Activated CD4-positive, CD25-positive, alpha-beta regulatory T cell (primary cell): Measurements from ENCODE around the gene SHISA5.
A peak's percentile ranks its signal among the peaks of the same experiment; 100 is the strongest.
"Not testable (repeated sequence)": the region's sequence is repeated elsewhere in the genome, so short reads cannot be mapped to it uniquely, and the experiment has no call there.

Experiments used
- DNase-seq, 4 experiments: peaks; one replicate each; lab custom pipeline; 2025; lab: John Stamatoyannopoulos, UW

Gene SHISA5, protein sequence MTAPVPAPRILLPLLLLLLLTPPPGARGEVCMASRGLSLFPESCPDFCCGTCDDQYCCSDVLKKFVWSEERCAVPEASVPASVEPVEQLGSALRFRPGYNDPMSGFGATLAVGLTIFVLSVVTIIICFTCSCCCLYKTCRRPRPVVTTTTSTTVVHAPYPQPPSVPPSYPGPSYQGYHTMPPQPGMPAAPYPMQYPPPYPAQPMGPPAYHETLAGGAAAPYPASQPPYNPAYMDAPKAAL

DNA sequence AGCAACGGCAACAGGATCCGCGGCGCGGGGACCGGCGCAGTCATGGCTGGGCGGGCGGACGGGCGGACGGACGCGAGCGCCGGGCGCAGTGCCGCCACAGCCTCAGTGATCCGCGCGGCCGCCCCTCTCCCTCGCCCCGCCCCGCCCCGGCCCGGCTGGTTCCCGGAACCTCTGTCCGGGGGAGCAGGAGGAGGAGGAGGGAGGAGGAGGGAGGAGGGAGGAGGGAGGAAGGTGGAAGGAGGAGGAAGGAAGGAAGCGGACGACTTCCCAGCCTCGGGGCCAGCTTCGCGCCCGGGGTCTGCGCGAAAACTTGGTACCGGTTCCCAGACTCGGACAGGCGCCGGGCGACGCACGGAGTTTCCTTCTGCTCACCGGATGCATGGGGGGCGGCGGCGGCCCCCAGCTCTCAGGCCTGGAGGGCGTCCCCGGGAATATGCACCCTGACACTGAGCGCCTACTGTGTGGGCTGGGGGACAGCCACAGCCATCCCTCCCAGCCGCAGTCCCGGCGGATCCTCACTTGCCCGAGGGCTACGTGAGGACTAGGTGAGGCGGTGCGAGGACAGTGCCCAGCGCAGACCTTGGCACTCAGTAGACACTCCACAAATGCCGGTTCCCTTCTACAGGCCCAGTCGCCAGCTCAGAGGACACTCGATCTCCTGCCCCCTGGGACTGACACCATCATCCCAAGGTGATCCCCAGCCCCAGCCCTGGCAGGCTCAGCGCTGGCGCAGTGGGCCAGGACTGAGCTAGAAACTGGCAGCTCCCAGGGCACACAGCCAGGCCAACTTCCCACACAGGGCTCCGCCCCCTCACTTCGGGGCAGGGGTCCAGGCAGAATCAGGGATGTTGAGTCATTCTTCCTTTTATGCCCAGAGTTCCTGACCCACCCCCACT is at the start of gene SHISA5:
SHISA5 (minus strand) TSS at position 124 of the 896 bp plus-strand sequence; CDS start at position 44, 80 bp downstream.
- peak; percentile 21 to 49 (median 32) for DNase-seq

DNA sequence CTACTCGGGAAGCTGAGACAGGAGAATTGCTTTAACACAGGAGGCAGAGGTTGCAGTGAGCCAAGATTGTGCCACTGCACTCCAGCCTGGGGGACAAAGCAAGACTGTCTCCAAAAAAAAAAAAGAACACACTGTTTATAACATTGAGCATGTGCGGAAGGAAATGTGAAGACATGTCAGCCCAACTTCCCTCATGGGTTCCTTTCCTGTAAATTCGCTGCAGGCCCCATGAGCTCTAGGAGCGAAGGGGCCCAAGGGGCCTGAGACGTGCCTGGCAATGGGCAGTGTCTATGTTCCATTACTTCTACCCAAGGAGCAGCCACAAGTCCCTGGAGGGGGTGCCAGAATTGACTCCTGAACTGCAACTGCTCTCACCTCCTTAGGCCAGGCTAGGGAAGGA is 49.4 kb upstream of the SHISA5 start:
- DNase-seq = no peak

DNA sequence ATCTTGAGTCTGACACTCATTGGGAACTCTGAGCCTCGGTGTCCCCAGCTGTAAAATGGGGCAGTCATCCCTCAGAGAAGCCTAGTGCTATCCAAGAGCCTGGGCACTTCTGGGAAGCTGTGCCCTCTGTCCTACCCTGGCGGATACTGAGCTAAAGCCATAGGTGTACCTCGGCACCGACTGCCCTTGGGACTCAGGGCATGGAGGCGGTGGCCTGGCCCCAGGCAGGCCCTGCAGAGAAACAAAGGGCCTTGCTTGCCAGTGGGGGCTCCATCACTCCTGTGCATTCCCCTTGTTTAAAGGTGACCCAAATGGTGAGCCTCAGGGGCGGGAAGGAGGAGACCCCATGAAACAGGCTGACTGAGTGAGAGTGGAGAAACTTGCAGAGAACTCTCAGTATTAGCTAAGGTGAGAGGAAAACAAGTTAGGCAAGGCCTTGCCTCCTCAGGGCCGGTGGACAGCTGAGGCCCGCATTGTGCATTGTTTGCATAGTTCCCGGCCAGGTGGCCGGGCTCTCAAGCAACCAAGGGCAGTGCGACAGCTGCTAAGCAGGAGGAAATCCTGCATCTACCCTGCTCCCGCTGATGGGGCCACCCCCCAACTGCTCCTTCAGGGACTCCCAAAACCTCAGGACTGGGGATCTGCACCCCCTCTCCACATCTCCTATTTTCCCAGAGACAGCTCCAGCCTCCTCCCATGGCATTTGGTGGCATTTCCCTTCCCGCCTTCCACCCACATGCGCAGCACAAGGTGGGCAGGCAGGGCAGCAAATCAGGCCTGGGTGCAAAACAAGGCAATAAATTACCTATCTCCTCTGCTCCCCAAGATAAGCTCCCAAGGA is 48.4 kb upstream of the SHISA5 start:
- no peak for DNase-seq

DNA sequence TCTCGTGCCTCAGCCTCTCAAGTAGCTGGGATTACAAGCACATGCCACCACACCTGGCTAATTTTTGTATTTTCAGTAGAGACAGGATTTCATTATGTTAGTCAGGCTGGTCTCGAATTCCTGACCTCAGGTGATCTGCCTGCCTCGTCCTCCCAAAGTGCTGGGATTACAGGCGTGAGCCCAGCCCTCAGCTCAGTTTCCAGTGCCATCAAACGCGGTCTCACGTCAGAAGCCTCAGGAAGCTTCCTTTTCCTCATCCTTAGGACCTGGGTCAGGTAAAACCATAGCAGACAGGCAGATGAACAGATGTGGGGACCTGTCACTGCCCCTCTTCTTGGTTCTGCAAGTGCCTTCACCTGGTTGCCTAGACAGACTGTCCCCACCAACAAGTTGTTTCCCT is 47.7 kb upstream of the SHISA5 start:
- DNase-seq = not testable (repeated sequence)

DNA sequence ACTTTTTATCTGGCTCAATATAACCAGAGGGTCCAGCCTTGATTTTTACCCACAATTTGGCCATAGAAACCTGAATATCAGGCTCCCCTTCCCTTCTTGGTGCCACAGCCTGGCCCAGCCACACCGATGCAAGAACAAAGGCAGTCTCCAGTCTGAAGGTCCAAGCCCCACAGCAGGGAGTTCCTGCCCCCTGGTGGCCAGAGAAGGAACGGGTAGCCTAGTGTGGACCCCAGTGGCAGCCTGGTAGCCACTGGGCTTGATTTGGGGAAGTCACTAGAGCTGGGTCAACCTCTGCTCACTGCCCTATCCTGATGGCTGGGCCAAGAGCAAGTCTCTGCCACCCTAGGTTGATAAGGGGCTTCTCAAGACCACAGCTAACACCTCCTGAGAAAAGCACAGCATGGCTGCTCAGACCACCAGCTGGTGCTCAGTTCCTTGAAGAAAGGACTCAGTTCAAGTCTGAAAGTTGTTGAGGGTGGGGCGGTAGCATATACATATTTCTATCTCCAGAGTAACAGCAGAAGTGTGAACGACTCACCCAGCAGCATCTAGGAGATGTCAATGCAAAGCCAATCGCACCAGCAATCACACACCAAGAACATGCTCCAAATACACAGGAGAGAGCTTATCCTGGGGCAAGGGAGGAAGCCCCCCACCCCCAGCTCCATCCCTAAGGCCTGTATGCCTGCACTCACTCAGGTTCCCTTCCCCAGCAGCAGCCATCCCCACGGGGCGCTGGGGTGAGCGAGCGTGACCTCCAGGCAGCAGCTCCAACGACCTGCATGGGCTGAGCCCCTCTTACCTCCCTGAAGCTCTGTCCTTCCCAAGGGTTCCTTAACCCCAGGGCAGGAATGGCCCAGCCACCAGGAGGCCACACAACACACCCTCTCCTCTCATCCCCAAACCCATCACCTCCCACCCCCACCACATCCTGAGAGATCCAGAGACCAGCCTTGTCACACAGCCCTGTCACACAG is 45.0 kb upstream of the SHISA5 start:
- peak; percentile 64 to 86 (median 70) for DNase-seq

DNA sequence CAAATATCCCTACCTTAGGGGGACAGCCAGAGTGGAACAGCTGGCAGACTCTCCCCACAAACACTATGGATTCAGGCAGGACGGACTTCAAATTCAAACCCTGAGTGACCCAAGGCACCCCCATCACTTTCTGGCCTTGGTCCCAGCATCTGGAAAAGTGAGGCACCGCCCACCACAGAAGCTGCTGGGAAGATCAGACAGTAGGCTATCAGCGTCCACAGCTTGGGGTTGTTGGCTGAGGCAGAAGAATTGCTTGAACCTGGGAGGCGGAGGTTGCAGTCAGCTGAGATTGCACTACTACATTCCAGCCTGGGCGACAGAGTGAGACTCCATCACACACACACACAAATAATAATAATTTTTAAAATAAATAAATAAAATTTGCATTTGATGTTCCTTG is 44.2 kb upstream of the SHISA5 start:
- no peak for DNase-seq

DNA sequence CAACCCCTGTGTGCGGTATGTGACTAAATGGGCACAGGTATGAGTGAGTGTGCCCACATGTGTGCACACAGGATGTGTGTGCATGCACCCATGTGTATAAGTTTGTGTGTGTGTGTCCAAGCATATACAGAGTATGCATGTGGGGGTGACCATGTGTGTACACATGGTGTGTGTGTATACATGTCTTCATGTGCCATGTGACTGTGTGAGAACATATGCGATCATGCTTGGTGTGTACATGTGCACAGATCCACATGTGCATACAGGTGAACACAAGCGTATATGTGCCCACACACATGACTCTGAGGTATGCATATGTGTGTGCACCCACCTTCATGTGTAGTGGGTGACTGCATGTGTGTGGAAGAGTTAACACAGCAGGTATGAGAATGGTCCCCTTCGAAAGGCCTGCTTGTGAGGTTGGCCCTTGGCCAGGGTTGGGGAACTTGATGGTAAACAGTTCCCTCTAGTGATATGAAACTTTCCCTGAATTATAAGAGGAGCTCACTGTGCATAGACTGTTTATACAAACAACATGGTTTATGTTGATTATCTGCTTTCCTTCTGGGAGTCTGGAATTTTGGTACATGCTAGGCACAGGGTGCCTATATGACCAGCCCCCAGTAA is 42.3 kb upstream of the SHISA5 start:
- DNase-seq = no peak

DNA sequence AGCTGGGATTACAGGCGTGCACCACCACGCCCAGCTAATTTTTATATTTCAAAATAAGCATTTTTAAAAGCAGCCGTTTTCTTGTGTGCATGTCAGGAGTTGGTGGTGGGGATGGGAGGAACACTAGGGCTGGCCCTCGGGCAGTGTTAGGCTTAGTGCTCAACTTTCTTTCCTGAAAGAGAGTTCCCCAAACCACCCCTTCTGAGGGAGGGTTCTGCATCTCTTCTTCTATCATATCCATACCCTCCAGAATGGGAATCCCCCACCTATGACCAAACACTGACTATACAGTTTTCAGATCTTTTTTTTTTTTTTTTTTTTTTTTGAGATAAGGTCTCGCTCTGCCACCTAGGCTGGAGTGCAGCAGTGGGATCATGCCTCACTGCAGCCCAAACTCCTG is 40.2 kb upstream of the SHISA5 start:
- no peak for DNase-seq

DNA sequence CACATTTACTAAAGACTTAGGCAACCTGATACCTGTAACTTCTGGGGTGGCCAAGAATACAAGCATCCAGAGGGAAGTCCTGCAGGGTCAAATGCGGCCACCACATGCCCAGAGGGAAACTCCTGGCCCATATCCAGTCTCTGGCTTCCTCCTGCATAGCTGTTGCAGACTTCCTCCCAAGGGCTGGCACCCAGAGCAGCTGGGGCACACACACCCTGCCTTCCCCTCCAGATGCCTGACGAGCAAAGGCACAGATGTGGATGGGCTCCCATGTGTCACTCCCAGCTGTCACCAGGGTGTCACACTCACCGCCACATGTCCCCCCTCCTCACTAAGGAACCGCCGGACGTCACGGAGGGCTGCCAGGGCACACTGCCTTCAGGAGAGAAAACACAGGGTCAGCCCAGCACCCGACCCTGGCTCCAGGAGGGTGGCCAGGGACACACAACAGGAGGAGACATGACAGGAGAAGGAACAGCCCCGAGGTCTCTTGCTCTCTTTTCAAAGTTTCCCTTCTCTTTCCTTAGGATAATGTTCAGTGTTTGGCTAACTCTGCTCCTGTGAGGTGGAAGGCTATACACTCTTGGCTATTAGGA is 39.4 kb upstream of the SHISA5 start:
- DNase-seq = no peak

DNA sequence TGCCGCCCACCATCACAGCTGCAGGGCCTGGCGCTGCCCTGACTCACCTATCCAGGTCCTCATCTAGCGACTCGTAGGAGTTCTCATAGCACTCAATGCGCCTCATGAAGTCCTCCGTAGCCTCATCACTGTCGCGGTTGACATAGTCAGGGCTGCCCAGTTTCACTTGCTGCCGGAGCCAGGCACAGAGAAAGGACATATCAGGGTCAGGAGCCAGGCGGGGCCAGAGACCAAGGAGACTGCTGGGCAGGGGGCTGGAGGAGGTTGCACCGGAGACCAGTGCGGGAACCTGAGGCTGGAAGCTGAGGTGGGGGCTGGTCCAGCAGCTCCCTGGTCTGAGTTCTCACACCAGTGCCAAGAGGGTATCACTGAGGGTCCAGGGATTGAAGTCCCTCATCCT is 34.5 kb upstream of the SHISA5 start:
- no peak for DNase-seq

DNA sequence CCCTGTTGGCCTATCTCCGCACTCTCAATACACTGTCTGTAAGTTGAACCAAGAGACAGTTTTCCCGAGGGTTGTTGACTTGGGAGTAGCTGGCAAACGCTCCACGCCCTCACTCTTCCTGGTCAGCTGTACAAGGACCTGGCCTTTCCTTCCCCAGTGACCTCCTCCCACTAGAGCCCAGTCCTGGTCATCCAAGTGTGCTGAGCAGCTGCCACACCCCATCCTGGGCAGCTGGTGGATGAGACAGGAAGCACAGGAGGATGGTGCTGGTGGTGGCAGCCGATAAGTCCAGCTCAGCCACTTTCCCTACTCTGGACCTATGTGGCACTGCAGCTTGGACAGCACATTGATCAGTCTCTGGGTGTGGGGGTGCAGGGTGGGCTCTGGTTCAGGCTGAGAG is 32.8 kb upstream of the SHISA5 start:
- DNase-seq = no peak

DNA sequence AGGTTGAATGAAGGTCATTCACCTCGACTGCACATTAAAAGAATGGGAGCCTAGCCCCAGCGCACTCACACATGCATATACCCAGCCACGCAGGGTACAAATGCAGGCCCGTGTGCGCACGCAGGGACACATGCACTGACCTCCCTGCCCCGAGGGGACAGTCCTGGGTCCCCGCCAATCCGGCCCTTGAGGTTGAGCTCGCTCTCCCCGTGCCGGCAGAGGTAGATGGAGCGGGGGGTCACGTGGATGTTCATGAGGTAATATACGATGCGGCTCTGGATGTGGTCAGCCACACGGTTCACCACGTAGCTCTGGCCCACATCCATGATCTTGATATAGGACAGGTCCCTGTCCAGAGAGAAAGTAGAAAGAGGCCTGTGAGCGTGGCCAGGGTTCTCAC is 32.1 kb upstream of the SHISA5 start:
- no peak for DNase-seq

DNA sequence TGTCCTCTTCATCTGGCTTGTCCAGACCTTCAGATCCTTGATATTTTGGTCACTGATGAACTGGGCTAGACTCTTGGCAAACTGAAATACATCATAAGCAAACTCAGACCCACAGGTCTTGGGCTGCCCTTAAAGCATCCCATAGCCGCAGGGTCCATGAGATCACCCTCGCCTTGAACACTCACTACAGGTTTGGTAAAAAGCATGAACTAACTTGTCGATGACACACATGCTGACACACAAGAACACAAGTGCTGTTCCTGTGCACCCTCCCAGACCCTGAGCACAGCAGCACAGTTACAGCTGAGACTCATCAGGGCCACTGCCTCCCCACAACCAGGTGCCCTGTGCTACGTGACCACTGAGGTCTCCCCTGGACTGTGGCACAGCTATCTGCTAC is 31.6 kb upstream of the SHISA5 start:
- no peak for DNase-seq

DNA sequence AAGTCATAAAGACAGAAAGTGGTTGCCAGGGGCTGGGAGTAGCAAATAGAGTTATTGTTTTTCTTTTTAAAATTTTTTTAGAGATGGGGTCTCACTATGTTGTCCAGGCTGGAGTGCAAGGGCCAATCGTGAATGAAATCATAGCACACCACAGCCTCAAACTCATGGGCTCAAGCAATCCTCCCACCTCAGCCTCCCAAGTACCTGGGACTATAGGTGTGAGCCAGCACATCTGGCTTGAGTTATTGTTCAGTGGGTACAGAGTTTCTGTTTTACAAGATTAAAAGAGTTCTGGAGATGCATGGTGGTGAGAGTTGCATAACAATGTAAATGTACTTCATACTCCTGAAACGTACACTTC is 29.0 kb upstream of the SHISA5 start:
- no peak for DNase-seq

DNA sequence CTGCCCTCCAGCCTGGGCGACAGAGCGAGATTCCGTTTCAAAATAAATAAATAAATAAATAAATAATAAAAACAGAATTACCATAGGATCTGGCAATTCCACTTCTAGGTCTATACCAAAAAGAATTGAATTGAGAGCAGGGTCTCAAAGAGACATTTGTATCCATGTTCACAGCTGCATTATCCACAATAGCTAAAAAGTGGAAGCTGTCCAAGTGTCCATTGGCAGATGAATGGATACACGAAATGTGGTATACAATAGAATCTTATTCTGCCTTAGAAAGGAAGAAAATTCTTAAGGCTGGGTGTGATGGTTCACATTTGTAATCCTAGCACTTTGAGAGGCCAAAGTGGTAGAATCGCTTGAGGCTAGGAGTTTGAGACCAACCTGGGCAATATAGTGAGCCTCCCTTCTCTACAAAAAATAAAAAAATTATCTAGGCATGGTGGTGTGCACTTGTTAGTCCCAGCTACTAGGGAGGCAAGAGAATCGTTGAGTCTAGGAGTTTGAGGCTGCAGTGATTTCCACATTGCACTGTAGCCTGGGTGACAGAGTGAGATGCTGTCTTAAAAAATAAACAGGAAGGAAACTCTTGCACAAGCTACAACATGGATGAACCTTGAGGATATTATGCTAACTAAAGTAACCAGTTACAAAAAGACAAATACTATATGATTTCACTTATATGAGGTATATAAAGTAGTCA is 28.4 kb upstream of the SHISA5 start:
- no peak for DNase-seq

DNA sequence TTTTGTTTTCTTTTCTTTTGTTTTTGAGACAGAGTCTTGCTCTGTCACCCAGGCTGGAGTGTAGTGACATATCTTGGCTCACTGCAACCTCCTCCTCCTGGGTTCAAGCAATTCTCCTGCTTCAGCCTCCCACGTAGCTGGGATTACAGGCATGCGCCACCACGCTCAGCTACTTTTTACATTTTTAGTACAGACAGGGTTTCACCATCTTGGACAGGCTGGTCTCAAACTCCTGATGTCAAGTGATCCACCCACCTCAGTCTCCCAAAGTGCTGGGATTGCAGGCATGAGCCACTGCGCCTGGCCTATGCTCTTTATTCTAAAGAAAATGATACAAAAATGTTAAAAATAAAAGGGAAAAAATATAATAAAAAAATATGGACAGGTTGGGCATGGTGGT is 26.7 kb upstream of the SHISA5 start:
- DNase-seq = not testable (repeated sequence)

DNA sequence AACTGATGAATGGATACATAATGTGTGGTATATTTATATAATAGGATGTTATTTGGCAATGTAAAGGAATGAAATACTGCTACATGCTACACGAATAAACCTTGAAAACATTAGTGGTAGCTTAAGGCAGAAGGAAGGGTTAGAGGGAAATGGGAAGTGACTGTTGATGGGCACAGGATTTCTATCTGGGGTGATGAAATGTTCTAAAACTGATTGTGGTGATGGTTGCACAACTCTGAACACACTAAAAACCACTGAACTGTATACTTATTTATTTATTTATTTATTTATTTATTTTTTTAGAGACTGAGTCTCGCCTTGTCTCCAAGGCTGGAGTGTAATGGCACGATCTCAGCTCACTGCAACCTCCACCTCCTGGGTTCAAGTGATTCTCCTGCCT is 24.8 kb upstream of the SHISA5 start:
- DNase-seq = no peak

DNA sequence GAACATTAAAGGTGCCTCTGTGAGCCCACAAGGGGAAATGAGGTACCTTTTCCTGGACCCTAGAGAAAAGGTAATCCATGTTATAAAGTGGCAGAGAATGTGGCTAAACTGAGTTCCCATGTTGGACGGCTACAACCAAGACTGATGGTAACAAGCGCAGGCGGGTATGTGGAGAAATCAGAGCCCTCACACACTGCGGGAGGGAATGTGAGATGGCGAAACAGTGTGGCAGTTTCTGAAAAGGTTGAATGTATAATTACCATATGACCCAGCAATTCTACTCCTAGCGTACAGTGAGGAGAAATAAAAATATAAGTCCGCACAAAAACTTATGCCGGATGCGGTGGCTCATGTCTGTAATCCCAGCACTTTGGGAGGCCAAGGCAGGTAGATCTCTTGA is 24.1 kb upstream of the SHISA5 start:
- DNase-seq = no peak

DNA sequence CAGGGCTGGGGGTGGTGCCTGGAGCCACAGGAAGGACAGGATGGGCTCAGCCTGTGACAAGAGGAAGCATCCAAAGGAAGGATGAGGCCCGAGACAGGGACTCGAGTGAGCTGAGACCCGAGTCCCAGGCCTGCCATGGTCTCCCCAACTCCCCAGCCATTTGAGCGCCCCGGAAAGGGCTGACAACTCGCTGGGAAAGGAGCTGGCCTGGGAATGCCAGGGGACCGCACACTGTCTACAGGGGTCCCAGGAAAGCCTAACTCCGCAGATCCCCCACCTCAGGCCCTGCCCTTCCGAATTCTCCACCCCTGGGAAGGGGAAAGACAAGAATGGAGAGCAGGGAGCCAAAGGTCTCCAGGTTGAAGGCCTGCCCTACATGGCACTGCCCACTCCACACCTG is 21.0 kb upstream of the SHISA5 start:
- no peak for DNase-seq

DNA sequence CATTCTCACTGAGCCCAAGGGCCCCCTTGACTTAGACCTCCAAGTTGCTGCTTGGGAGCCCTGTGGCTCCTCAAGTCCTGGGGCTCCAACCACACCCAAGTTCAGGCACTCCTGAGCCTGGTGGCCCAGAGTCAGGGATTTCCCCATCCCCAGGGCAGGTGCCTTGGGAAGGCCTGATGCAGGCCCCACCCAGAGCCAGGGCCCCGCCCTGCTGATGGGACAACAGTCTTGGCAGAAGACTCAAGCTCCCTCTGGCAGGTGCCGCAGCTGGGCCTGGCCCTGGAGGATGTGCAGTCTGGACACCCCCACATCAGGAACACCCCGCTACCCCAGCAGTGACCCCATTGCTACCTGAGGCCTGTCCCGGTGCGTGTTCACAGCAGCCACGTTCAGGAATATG is 17.7 kb upstream of the SHISA5 start:
- DNase-seq = no peak
